DND-41 (cell line): ENCODE measurements around the gene KIFAP3.

Source experiments
- ATAC-seq: fragments of 200-7000 bp; cut with Tn5 transposase; 3 replicates; pipeline ENCODE4 v1.9.1; 2021; ENCODE audit warnings: low read depth; ENCODE audit not compliant: insufficient read depth
- DNase-seq: peaks from one replicate; pipeline ENCODE4 v3.0.0-alpha.2; 2020
- H2AFZ ChIP-seq: 2 replicates; pipeline ENCODE4 v1.6.0; 2012; ENCODE audit warnings: low read depth, low read length
- H3K27ac ChIP-seq: 2 replicates; pipeline ENCODE4 v1.5.1; 2012; ENCODE audit warnings: low read length, inconsistent platforms
- H3K27me3 ChIP-seq: fragments of 200-600 bp; sonication (generic); 2 replicates; pipeline ENCODE4 v1.6.0; 2012; ENCODE audit warnings: low read length, mild to moderate bottlenecking, inconsistent platforms; ENCODE audit not compliant: insufficient read depth, poor library complexity
- H3K36me3 ChIP-seq: 2 replicates; pipeline ENCODE4 v1.5.1; 2012; ENCODE audit warnings: low read length, inconsistent platforms; ENCODE audit not compliant: insufficient read depth
- H3K4me1 ChIP-seq: 2 replicates; pipeline ENCODE4 v1.5.1; 2012; ENCODE audit warnings: mild to moderate bottlenecking, low read length; ENCODE audit not compliant: insufficient read depth
- H3K4me2 ChIP-seq: 2 replicates; pipeline ENCODE4 v1.6.0; 2012; ENCODE audit warnings: mild to moderate bottlenecking, moderate library complexity, low read length, inconsistent platforms; ENCODE audit not compliant: insufficient read depth
- H3K4me3 ChIP-seq, 2 experiments: fragments of 200-600 bp in 1 of 2; shearing (Covaris generic) in 1 of 2; 2 replicates each; pipeline ENCODE4 v1.5.1; 2012 to 2016; ENCODE audit warnings: inconsistent platforms in 2 of 2, low read length in 2 of 2, mild to moderate bottlenecking in 2 of 2, low read depth in 1 of 2, moderate library complexity in 1 of 2
- H3K79me2 ChIP-seq: 2 replicates; pipeline ENCODE4 v1.6.0; 2012; ENCODE audit warnings: low read length, inconsistent platforms; ENCODE audit not compliant: insufficient read depth
- H3K9ac ChIP-seq: 2 replicates; pipeline ENCODE4 v1.6.0; 2012; ENCODE audit warnings: low read depth, mild to moderate bottlenecking, inconsistent platforms, low read length, moderate library complexity
- H3K9me3 ChIP-seq: 2 replicates; pipeline ENCODE4 v1.5.1; 2012; ENCODE audit warnings: low read length, moderate library complexity, mild to moderate bottlenecking, inconsistent platforms; ENCODE audit not compliant: insufficient read depth, severe bottlenecking
- H4K20me1 ChIP-seq: 2 replicates; pipeline ENCODE4 v1.6.0; 2012; ENCODE audit warnings: low read length; ENCODE audit not compliant: insufficient read depth
- CTCF ChIP-seq: IDR thresholded peaks from 2 replicates; pipeline ENCODE4 v1.5.1; 2012; ENCODE audit warnings: borderline replicate concordance, low read length, moderate library complexity, mild to moderate bottlenecking; ENCODE audit not compliant: poor library complexity, severe bottlenecking; ENCODE audit errors: extremely low read depth
- EZH2 ChIP-seq: IDR thresholded peaks from 3 replicates; pipeline ENCODE4 v1.6.1; 2012; ENCODE audit warnings: borderline replicate concordance, low read depth, mild to moderate bottlenecking, moderate library complexity, low read length, inconsistent platforms; ENCODE audit not compliant: severe bottlenecking

Gene KIFAP3

GRCh38 chr1:169882039-169882511 lies 192.4 kb downstream of the KIFAP3 start:
- no peak overlapping the region for H2AFZ ChIP-seq
- H3K9me3 ChIP-seq = no peaks in the 10 kb centered on the region
- no peaks in the 10 kb centered on the region for H3K27me3 ChIP-seq
- H3K27ac ChIP-seq = no peak overlapping the region
- H4K20me1 ChIP-seq = no peaks in the 10 kb centered on the region
- TF ChIP-seq EZH2 (no peak), CTCF (no peak)
- H3K79me2 ChIP-seq = no peaks in the 10 kb centered on the region; the same call in none of the 2 replicates
- H3K4me1 ChIP-seq = no peaks in the 10 kb centered on the region
- H3K4me2 ChIP-seq = no peak overlapping the region
- no peak for ATAC-seq
- no peak for DNase-seq
- H3K36me3 ChIP-seq = peaks cover 51% of the 10 kb centered on the region
- no peak overlapping the region for H3K9ac ChIP-seq
- no peak overlapping the region for H3K4me3 ChIP-seq

- Histone ChIP-seq H3K4me3 (no peak overlapping the region), H3K36me3 (peaks cover 58% of the 10 kb centered on the region), H3K9me3 (no peaks in the 10 kb centered on the region), H2AFZ (no peak overlapping the region), H3K27me3 (no peaks in the 10 kb centered on the region), H3K27ac (no peak overlapping the region), H3K9ac (no peak overlapping the region), H3K79me2 (no peaks in the 10 kb centered on the region), H3K4me1 (no peaks in the 10 kb centered on the region), H3K4me2 (no peak overlapping the region), H4K20me1 (no peaks in the 10 kb centered on the region)
- ATAC-seq (no peak), DNase-seq (no peak)
- TF ChIP-seq CTCF (no peak), EZH2 (no peak)
Observed at GRCh38 chr1:169879034-169879840, 195.3 kb downstream of the KIFAP3 start.

GRCh38 chr1:169878498-169878897 lies 196.0 kb downstream of the KIFAP3 start:
- ATAC-seq = no peak
- H3K79me2 ChIP-seq = no peaks in the 10 kb centered on the region
- TF ChIP-seq CTCF = no peak
- TF ChIP-seq EZH2 = no peak

More at GRCh38 chr1:169878498-169878897, 196.0 kb downstream of the KIFAP3 start:
- Histone ChIP-seq H2AFZ (no peak overlapping the region), H4K20me1 (no peaks in the 10 kb centered on the region), H3K27me3 (no peaks in the 10 kb centered on the region), H3K9me3 (no peaks in the 10 kb centered on the region), H3K4me1 (no peaks in the 10 kb centered on the region), H3K4me2 (no peak overlapping the region), H3K36me3 (peaks cover 65% of the 10 kb centered on the region), H3K4me3 (no peak overlapping the region), H3K27ac (no peak overlapping the region), H3K9ac (no peak overlapping the region)
- DNase-seq = no peak
